Hippocampal formation (tissue), 2 donors: Measurements from ENCODE around the gene HAP1.
"Not testable (repeated sequence)": the region's sequence is repeated elsewhere in the genome, so short reads cannot be mapped to it uniquely, and the experiment has no call there.

Source experiments
- DNase-seq, 2 donors: peaks; one replicate each; lab custom pipeline; 2025; lab: John Stamatoyannopoulos, UW

HAP1 gene

DNA sequence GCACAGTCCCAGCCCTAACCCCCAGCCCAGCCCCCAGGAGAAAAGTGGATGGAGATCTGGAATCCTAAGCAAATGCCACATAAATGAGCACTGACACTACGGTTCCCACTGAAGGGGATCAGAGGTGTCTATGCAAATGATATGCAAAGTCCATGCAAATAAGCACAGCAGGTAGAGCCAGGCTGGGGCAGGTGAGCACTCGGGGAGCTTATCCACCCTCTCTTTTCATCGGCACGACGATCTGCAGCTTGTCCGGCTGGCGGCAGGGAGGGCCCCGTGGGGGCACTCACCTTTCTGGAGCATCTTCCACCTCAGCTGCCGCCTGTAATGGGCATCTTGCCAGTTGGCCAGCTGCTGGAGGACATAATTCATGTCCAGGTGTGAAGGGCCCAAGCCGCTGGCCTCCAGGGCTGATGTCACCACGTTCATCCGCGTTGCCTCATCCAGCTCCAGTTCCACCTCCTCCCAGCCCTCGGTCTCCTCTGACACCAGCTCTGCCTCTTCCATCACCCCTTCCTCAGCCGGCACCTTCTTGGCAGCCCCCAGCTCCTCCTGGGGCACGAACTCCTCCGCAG, 9.9 kb downstream of the HAP1 start:
- DNase-seq, result no peak

DNA sequence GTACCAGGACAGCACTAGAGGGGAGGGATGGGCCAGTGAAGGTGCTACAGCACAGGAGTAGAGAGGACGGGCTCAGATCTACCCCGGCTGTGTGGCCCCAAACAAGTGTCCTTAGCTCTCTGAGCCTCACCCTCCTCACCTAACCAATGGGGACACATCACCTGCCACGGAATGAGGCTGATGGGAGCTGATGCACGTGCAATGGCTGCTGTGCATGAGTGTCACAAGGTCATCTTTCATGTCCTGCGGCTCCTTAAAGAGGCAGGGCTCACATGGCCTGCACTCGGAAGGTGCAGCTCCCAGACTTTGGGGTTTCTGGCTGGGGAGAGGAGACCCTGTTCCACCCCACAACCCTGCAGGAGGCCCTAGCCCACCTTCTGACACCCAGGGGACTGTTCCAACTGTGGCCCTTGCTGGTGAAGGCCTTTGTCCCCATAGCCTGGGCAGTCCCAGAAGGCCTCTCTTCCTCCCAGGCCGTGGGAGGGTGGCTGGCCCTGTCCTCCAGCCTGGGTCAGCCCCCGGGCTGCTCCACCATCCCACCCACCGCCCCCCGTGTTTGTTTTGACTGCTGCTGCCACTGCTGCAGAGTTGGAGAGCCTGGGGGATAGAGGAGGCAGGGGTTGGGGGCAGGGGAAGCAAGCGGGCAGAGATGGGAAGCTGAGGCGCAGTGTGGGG, 10.5 kb downstream of the HAP1 start:
- DNase-seq, result no peak

GRCh38 chr17:41722231-41722630, 12.2 kb downstream of the HAP1 start:
- DNase-seq, result no peak

GRCh38 chr17:41718287-41718645, 16.2 kb downstream of the HAP1 start:
- no peak for DNase-seq

GRCh38 chr17:41717408-41718286, 16.8 kb downstream of the HAP1 start:
- DNase-seq, result no peak

DNA sequence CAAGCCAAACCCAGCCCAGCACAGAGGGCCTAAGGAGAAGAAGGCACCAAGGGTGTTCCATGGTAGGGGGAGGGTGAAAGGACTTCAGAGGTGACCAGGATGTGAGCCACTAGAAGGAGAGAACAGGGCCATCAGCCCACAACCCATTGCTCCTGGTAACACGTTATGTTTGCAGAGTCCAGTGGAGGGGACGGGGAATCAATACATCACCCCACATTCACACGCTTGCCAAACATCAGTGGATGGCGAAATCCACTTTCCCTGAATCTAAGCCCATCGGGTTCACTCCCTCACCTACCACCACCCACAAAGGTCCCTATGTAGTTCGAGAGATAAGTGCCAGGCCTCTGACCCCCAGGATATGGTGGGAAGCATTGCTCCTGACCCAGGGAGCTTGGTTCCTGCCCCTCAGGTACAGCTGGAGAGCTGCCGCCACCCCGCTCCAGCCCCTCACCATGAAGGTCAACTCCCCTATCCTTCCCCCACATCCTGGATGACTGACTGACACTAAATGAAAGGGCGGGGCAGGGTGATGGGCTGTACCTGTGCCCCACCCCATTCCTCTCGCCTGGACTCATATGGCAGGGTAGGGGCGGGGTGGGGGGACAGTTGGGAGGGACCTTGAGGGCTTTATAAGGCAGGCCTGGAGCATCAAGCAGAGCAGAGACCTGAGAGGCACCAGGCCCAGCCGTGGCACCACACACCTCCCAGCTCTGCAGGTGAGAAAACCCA, 22.6 kb downstream of the HAP1 start, which contains the start of gene GAST:
GAST (plus strand) TSS at position 663 of the 732 bp plus-strand sequence. CDS start 3,106 bp downstream, outside the sequence.
- DNase-seq, result no peak

DNA sequence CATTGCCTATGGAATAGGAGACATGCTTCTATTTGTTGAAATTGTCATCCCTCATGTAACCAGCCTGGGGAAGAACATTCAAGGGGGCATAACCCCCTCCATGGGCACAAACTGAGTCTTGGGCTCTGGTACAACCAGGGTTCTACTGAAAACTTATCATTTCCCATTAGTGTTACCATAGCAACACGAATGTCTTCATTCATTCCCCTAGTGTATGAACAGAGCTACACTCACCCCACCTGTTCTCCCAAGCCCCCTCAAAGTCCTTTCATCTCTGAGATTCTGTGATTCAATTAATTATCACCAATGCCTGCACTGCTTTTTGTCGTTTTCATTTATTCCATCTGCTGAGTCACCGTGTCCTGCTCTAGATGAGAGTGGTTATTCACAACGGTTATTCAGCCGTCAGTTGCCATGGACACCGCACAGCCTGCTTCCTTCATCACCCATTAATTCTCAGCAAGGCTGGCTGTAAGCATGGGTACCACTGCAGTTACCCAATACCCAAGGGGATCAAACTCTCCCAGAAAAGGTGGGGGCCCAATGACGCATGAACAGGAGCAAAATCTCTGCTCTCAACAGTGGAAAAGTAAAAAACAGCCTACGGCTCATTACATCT, 23.9 kb downstream of the HAP1 start:
- peak; percentile 39 to 72 for DNase-seq

DNA sequence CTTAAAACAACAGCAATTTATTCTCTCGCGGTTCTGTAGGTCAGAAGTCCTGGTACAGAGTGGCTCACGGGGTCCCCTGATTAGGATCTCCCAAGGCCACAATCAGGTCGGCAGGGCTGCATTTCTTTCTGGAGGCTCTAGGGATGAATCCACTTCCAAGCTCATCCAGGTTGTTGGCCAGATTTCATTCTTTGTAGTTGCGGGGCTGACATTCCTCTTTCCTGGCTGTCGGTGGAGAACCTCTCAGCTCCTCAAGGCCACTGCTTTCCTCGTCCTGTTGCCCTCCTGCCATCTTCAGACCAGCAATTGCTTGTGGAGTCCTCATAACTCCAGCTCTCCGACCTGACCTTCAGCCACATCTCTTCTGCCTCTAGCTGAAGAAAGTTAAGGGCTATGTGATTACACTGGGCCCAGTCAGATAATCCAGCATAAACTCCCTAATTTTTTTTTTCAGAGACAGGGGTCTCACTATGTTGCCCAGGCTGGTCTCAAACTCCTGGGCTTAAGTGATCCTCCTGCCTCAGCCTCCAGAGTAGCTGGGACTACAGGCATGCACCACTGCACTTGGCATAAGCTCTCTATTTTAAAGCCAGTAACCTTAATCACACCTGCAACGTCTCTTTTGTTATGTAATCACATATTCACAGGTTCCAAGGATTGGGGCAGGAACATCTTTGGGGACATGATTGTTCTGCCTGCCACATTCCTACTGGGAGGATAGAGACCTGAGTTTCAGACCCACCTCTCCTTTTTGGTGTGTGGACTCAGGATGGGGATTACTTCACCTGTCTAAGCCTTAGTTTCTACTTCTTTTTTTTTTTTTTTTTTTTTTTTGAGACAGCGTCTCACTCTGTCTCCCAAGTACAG, 26.4 kb downstream of the HAP1 start:
- DNase-seq, result no peak

- no peak for DNase-seq
Observed at GRCh38 chr17:41705271-41705991, 29.0 kb downstream of the HAP1 start.

GRCh38 chr17:41702712-41703111, 31.7 kb downstream of the HAP1 start:
- DNase-seq, result no peak

- not testable (repeated sequence) for DNase-seq
Observed at GRCh38 chr17:41700843-41701242, 33.6 kb downstream of the HAP1 start.

- DNase-seq, result peak; percentile 24 to 39
Observed at GRCh38 chr17:41697122-41697962, 37.1 kb downstream of the HAP1 start.

- DNase-seq, result peak in 1 of 2 donors; percentile 55
Observed at GRCh38 chr17:41695954-41696757, 38.3 kb downstream of the HAP1 start.

GRCh38 chr17:41695134-41695661, 39.2 kb downstream of the HAP1 start:
- no peak for DNase-seq

DNA sequence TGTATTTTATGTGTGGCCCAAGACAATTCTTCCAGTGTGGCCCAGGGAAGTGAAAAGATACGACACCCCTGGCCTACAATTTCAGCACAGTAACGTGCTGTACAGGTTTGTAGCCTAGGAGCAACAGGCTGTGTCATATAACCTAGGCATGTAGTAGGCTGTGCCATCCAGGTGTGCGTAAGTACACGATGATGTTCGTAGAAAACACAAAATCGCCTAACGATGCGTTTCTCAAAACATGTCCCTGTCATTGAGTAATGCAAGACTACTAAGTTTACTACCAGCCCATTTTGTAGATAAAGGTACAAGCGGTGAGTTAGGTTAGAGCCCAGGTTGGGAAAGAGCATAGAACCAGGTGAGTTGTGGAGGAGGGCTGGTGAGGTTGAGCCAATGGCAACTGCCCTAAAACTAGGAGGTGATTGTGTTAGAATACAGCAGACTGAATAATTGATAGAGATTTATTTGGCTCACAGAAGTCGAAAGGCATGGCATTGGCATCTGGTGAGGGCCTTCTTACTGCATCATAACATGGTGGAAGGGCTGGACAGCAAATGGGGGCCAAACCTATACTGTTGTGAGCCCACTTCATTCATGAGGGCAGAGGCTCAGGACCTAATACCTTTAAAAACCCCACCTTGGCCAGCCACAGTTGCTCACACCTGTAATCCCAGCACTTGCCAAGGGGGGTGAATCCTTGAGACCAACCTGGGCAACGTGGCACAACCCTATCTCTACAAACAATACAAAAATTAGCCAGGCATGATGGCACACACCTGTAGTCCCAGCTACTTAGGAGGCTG, 41.5 kb downstream of the HAP1 start:
- DNase-seq, result no peak

DNA sequence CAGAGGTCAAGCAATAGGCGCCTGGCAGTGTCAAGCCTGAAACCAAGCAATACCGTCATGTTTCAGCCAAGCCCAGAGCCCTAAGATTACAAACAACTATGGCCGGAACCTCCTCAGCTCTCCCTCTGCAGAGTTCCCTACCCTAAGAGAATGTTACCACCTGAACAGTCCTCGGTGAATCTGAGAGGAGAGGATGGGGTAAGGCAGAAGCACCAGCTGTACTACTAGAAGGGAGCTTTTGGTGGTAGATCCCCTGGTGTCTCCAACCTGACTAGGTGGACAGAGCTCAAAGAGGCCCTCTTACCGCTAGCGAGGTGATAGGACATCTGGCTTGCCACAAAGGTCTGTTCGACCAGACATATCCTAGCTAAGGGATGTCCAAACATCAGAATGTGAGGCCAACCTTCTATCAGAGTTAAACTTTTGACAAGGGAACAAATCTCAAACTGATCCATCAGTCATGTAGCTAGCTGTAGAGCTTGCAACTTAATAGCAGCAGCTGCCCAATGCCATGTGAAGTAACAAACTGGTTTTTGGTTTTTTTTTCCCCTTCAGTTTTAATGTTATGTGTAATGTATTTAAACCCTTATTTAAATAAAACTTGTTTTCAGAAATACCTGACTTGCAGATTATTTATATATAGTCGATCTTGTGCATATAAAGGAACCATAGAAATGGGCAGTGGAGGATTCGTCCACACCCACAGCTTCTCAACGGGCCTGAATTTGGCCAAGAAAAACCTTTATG, 43.2 kb downstream of the HAP1 start:
- DNase-seq, result no peak
